ENCODE data around the gene SNAI1. TPM values are rescaled to one million over a fixed set of nuclear protein-coding genes. Genes with fewer than 3 reads are reported as not detected.

The SNAI1 gene
- total and polyA plus RNA-seq, 9 donors, result 0.95 to 9.0 (median 1.7) TPM

- intact Hi-C loops (cut with DNase I), result no loop called here
- Histone ChIP-seq H3K4me1 (ENCODE audit: insufficient read depth) (no peaks in the 10 kb centered on the region), H3K36me3 (no peaks in the 10 kb centered on the region), H3K9me3 (no peaks in the 10 kb centered on the region), H3K27me3 (no peaks in the 10 kb centered on the region), H3K27ac (no peak overlapping the region), H3K4me3 (no peak overlapping the region)
- no peak for TF ChIP-seq CTCF (IDR thresholded peaks at IDR 0.05)
- TF ChIP-seq EP300 (IDR thresholded peaks at IDR 0.05), result no peak
- TF ChIP-seq POLR2A (IDR thresholded peaks at IDR 0.05), result no peak
- WGBS, 3 donors, result 84 to 86% (median 84%) methylated on average over 4 of the region's 4 CpGs
- no peak for DNase-seq
Observed at GRCh38 chr20:49961413-49961812, 21.4 kb upstream of the SNAI1 start.

- TF ChIP-seq POLR2A (IDR thresholded peaks at IDR 0.05), result no peak
- no peak for TF ChIP-seq EP300 (IDR thresholded peaks at IDR 0.05)
- TF ChIP-seq CTCF (IDR thresholded peaks at IDR 0.05), result no peak
- no peaks in the 10 kb centered on the region for H3K4me1 ChIP-seq (ENCODE audit: insufficient read depth)
- intact Hi-C loops (cut with DNase I), result no loop called here
- H3K36me3 ChIP-seq, result no peaks in the 10 kb centered on the region
- H3K4me3 ChIP-seq, result no peak overlapping the region
- no peak for DNase-seq
- no peak overlapping the region for H3K27ac ChIP-seq
- WGBS, 3 donors, result 49 to 76% (median 70%) methylated on average over 5 of the region's 5 CpGs
- H3K9me3 ChIP-seq, result no peaks in the 10 kb centered on the region
- H3K27me3 ChIP-seq, result no peaks in the 10 kb centered on the region
Observed at GRCh38 chr20:49964964-49965780, 17.6 kb upstream of the SNAI1 start.

- Histone ChIP-seq H3K4me1 (ENCODE audit: insufficient read depth) (no peaks in the 10 kb centered on the region), H3K4me3 (no peak overlapping the region), H3K36me3 (no peaks in the 10 kb centered on the region), H3K27ac (no peak overlapping the region), H3K27me3 (no peaks in the 10 kb centered on the region), H3K9me3 (no peaks in the 10 kb centered on the region)
- intact Hi-C loops (cut with DNase I), result no loop called here
- WGBS, 3 donors, result 82 to 86% (median 85%) methylated on average over 9 of the region's 9 CpGs
- no peak for DNase-seq
- no peak for TF ChIP-seq CTCF (IDR thresholded peaks at IDR 0.05)
- no peak for TF ChIP-seq EP300 (IDR thresholded peaks at IDR 0.05)
- no peak for TF ChIP-seq POLR2A (IDR thresholded peaks at IDR 0.05)
Observed at GRCh38 chr20:49965781-49966305, 16.9 kb upstream of the SNAI1 start.

GRCh38 chr20:49966861-49967260 is 15.9 kb upstream of the SNAI1 start:
- 95 to 96% (median 96%) methylated on average over 2 of the region's 2 CpGs for WGBS, 3 donors
- H3K36me3 ChIP-seq, result no peaks in the 10 kb centered on the region
- no peak for DNase-seq
- no peaks in the 10 kb centered on the region for H3K27me3 ChIP-seq
- intact Hi-C loops (cut with DNase I), result no loop called here
- no peaks in the 10 kb centered on the region for H3K4me1 ChIP-seq (ENCODE audit: insufficient read depth)
- no peak overlapping the region for H3K4me3 ChIP-seq
- TF ChIP-seq CTCF (IDR thresholded peaks at IDR 0.05), result no peak
- TF ChIP-seq EP300 (IDR thresholded peaks at IDR 0.05), result no peak
- TF ChIP-seq POLR2A (IDR thresholded peaks at IDR 0.05), result no peak
- no peaks in the 10 kb centered on the region for H3K9me3 ChIP-seq
- H3K27ac ChIP-seq, result no peak overlapping the region

All from ovary (tissue), 9 donors.